ENCODE results near the gene GLP1R.

Gene GLP1R

DNA sequence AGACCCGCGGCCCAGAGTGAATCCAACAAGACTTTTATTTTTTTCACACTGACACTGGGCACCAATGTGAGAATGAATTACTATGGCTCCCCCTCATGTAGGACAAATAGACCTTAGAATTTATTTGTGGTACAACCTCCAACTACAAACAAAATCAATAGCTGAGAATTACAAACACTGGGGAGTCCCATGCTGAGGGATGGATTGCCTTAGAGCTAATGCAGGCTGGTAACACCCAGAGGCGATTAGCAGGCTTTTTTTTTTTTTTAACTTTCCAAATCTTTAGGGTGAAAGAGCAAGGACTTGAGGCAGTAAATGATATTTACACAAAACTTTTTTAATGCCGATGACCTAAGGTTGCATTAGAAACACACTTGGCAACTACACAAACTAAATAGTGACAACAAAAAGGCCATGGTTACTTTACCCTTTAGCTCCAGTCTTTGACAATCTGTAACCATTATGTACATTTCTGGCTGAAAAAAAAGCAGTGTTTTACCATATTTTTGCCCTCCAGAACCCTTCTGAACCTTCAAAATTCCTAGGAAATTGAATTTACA lies 44.6 kb downstream of the GLP1R start:
- Histone ChIP-seq H3K4me3 (ENCODE audit: low read length) (no peak overlapping the region), H3K36me3 (ENCODE audit: insufficient read depth, low read length) (no peaks in the 10 kb centered on the region), H3K27me3 (ENCODE audit: control insufficient read depth, insufficient read depth, low read length) (no peaks in the 10 kb centered on the region), H3K9ac (ENCODE audit: low read depth, low read length) (no peak overlapping the region), H3K9me3 (replicated peaks; ENCODE audit: low read length) (no peaks in the 10 kb centered on the region), H3K4me2 (ENCODE audit: low read length) (no peak overlapping the region), H3K4me1 (ENCODE audit: control insufficient read depth, insufficient read depth, low read length) (no peaks in the 10 kb centered on the region)

DNA sequence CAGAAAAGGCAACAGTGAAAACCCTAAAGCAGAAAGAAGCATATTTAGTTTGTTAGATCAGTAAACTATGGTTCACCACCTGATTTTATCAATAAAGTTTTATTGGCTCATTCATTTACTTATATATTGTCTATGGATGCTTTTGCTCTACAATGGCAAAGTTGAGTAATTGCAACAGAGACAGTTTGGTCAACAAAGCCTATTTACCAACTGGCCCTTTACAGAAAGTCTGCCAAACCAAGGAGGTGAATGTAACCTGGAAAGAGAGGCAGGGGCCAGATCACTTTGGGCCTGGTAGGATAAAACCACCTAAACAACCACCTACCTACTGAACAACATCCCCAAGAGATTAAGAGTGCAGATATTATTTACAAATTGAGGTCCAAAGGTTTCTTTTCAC lies 47.0 kb downstream of the GLP1R start:
- Histone ChIP-seq H3K9me3 (replicated peaks; ENCODE audit: low read length) (no peaks in the 10 kb centered on the region), H3K27me3 (ENCODE audit: control insufficient read depth, insufficient read depth, low read length) (no peaks in the 10 kb centered on the region), H3K4me2 (ENCODE audit: low read length) (no peak overlapping the region), H3K4me3 (ENCODE audit: low read length) (no peak overlapping the region), H3K4me1 (ENCODE audit: control insufficient read depth, insufficient read depth, low read length) (no peaks in the 10 kb centered on the region), H3K36me3 (ENCODE audit: insufficient read depth, low read length) (no peaks in the 10 kb centered on the region), H3K9ac (ENCODE audit: low read depth, low read length) (no peak overlapping the region)

DNA sequence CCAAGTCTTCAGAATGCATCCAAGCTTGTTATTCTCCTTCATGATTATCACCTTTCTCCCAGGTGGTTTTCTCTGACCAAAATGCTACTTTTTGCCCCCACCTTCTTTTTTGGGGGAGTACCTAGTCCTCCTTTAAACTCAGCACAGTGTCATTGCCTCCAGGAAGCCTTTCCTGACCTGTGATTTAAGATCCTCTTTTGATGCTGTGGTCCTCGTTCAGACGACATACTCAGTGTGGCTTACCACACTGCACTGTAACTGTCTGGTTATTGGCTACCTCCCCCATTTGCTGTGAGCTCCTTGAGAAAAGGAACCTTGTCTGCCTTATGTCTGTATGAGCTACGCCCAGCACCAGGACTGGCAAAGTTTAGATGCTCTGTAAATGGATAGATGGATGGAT lies 51.8 kb downstream of the GLP1R start:
- Histone ChIP-seq H3K4me1 (ENCODE audit: control insufficient read depth, insufficient read depth, low read length) (peaks cover 2% of the 10 kb centered on the region), H3K36me3 (ENCODE audit: insufficient read depth, low read length) (peaks cover 4% of the 10 kb centered on the region), H3K9ac (ENCODE audit: low read depth, low read length) (no peak overlapping the region), H3K9me3 (replicated peaks; ENCODE audit: low read length) (no peaks in the 10 kb centered on the region), H3K4me3 (ENCODE audit: low read length) (no peak overlapping the region), H3K4me2 (ENCODE audit: low read length) (no peak overlapping the region), H3K27me3 (ENCODE audit: control insufficient read depth, insufficient read depth, low read length) (no peaks in the 10 kb centered on the region)

DNA sequence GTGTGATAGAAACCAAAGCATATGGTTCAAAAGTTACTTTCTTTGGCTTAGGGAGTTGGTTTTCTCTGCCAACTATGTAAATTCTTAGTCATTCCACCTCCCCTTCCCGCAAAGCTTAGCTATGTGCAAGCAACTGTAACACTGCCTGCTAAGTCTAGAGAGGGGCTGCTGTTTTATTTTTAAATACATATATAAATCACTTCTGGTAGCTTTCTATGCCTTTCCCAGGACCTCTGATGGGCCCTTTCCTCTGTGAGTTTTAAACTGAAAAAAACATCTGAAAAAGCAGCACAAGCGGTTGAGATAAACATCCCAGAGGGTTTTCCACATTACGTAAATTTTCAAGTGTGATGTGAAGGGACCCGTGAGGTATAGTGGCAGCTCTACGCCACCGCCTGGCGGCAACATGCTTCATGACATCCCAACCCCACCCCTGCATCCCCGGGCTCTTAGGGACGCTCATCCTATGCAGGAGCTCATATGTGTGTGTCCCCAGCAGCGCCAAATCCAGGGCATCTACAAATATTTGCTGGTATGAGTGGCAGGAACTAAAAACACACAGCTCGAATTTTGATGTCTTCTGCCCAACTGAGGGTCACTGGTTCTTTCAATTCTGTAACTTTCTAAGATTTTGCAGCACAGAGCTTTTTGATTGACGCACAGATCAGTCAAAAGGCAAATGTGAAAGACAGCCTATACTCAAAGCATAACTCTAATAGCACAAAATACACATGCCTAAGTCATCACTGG lies 53.7 kb downstream of the GLP1R start:
- Histone ChIP-seq H3K4me3 (ENCODE audit: low read length) (no peak overlapping the region), H3K27me3 (ENCODE audit: control insufficient read depth, insufficient read depth, low read length) (no peaks in the 10 kb centered on the region), H3K9me3 (replicated peaks; ENCODE audit: low read length) (no peaks in the 10 kb centered on the region), H3K4me2 (ENCODE audit: low read length) (no peak overlapping the region), H3K4me1 (ENCODE audit: control insufficient read depth, insufficient read depth, low read length) (peaks cover 2% of the 10 kb centered on the region), H3K9ac (ENCODE audit: low read depth, low read length) (no peak overlapping the region), H3K36me3 (ENCODE audit: insufficient read depth, low read length) (peaks cover 4% of the 10 kb centered on the region)

DNA sequence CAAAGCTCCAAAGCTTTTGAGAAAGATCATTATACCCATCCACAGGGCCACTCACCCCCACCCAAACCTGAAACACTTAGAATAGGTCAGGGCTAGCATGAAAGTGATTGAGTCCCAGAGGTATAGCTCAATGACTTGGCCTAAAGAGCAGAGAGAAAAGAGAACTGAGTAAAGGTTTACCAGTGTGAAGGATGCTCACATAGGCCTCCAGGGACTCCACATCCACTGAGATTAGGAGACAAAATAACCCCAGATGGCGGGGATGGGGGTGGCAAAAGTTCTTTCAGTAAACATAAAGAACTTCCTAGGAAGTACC lies 54.2 kb downstream of the GLP1R start:
- Histone ChIP-seq H3K4me1 (ENCODE audit: control insufficient read depth, insufficient read depth, low read length) (peaks cover 2% of the 10 kb centered on the region), H3K36me3 (ENCODE audit: insufficient read depth, low read length) (peaks cover 4% of the 10 kb centered on the region), H3K4me3 (ENCODE audit: low read length) (no peak overlapping the region), H3K9me3 (replicated peaks; ENCODE audit: low read length) (no peaks in the 10 kb centered on the region), H3K9ac (ENCODE audit: low read depth, low read length) (no peak overlapping the region), H3K27me3 (ENCODE audit: control insufficient read depth, insufficient read depth, low read length) (no peaks in the 10 kb centered on the region), H3K4me2 (ENCODE audit: low read length) (no peak overlapping the region)

DNA sequence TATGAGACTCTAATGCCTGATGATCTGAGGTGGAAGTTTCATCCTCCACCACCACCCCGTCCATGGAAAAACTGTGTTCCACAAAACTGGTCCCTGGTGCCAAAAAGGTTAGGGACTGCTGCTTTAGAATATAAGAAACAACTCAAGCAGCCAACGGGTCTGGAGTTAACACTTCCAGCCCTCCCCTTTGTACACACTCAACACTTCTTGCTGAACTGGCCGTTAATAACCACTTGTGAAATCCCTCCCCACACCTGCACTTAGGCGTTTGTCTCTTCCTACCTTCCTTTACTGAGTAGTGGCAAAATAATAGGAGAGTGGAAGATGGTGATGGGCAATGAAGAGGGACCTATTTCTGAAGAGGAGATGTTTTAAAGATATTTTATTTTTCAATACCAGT lies 55.9 kb downstream of the GLP1R start:
- Histone ChIP-seq H3K36me3 (ENCODE audit: insufficient read depth, low read length) (peaks cover 4% of the 10 kb centered on the region), H3K9ac (ENCODE audit: low read depth, low read length) (no peak overlapping the region), H3K4me2 (ENCODE audit: low read length) (no peak overlapping the region), H3K4me1 (ENCODE audit: control insufficient read depth, insufficient read depth, low read length) (peaks cover 2% of the 10 kb centered on the region), H3K9me3 (replicated peaks; ENCODE audit: low read length) (no peaks in the 10 kb centered on the region), H3K27me3 (ENCODE audit: control insufficient read depth, insufficient read depth, low read length) (no peaks in the 10 kb centered on the region), H3K4me3 (ENCODE audit: low read length) (no peak overlapping the region)

DNA sequence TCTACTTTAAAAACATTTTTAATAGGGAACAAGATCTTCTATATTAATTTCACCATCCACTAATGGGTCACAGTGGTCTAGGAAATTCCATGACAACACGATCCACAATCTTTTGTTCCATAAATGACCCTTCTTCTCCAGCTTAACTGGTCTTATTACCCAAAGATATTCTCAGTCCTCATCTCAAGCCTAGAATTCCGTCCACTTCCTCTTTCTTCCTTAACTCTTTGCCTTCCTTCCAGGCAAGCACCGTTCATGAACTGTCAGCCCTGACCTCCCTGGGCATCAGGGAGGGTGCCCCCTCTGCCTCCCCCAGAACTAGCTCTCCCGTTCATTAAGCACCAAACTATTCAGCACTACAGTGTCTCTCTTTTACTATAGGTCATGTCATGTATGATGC lies 58.5 kb downstream of the GLP1R start:
- Histone ChIP-seq H3K9ac (ENCODE audit: low read depth, low read length) (no peak overlapping the region), H3K4me3 (ENCODE audit: low read length) (no peak overlapping the region), H3K4me1 (ENCODE audit: control insufficient read depth, insufficient read depth, low read length) (peaks cover 2% of the 10 kb centered on the region), H3K27me3 (ENCODE audit: control insufficient read depth, insufficient read depth, low read length) (no peaks in the 10 kb centered on the region), H3K9me3 (replicated peaks; ENCODE audit: low read length) (no peaks in the 10 kb centered on the region), H3K36me3 (ENCODE audit: insufficient read depth, low read length) (peaks cover 4% of the 10 kb centered on the region), H3K4me2 (ENCODE audit: low read length) (no peak overlapping the region)

DNA sequence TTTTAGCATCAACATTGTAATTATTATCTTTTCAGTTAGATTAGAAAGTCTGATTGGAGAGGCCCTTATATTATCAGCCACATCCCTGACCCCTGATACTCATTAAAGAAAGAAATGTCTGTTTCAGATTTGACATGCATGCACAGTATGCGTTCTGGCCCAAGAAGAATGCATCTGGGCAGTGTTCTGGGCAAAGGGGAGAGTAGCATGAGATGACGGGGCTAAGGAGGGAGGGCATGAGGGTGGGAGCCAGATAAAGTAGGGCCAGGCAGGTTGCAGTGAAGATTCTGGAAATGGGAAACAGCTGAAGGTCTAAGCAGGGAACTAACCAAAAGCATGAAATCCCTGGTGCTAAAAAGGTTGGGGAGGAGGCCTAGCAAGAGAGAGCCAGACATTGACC lies 59.1 kb downstream of the GLP1R start:
- Histone ChIP-seq H3K9ac (ENCODE audit: low read depth, low read length) (no peak overlapping the region), H3K9me3 (replicated peaks; ENCODE audit: low read length) (no peaks in the 10 kb centered on the region), H3K27me3 (ENCODE audit: control insufficient read depth, insufficient read depth, low read length) (no peaks in the 10 kb centered on the region), H3K4me3 (ENCODE audit: low read length) (no peak overlapping the region), H3K4me1 (ENCODE audit: control insufficient read depth, insufficient read depth, low read length) (no peaks in the 10 kb centered on the region), H3K4me2 (ENCODE audit: low read length) (no peak overlapping the region), H3K36me3 (ENCODE audit: insufficient read depth, low read length) (peaks cover 4% of the 10 kb centered on the region)

DNA sequence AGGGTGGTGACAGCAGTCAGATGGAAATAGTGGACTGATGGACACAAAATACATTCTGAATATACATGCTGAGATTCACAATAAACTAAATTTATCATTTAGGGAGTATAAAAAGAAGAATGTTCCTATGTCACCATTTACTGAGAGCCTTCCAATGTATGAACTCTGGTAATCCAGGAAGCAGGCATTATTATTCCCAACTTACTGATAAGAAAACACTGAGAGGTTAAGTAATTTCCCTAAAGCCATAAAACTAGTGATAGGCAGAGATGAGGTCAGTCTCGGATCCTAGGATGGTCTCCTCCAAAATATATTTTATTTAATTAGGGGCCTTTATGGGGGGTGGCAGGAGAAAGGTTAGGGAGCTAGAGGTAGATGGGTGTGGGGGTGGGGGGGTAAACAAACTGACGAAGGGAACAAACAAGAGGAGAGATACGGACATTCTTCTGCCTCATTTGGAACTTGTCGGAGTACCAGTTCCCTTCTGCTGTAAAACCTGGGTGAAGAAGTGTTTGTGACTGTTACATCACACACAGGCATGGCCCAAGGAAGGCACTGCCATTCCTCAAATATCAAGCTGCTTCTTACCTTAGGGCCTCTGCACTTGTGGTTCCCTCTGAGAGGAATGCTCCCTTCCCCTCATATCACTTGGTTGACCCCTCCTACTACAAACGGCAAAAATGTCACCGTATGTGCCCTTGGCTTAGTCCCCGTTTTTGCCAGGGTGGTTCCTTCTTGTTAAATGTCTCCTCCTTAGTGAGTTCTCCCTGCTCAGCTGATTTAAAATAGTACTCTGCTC lies 59.7 kb downstream of the GLP1R start:
- Histone ChIP-seq H3K4me1 (ENCODE audit: control insufficient read depth, insufficient read depth, low read length) (no peaks in the 10 kb centered on the region), H3K4me3 (ENCODE audit: low read length) (no peak overlapping the region), H3K4me2 (ENCODE audit: low read length) (no peak overlapping the region), H3K27me3 (ENCODE audit: control insufficient read depth, insufficient read depth, low read length) (no peaks in the 10 kb centered on the region), H3K9me3 (replicated peaks; ENCODE audit: low read length) (no peaks in the 10 kb centered on the region), H3K9ac (ENCODE audit: low read depth, low read length) (no peak overlapping the region), H3K36me3 (ENCODE audit: insufficient read depth, low read length) (peaks cover 4% of the 10 kb centered on the region)

DNA sequence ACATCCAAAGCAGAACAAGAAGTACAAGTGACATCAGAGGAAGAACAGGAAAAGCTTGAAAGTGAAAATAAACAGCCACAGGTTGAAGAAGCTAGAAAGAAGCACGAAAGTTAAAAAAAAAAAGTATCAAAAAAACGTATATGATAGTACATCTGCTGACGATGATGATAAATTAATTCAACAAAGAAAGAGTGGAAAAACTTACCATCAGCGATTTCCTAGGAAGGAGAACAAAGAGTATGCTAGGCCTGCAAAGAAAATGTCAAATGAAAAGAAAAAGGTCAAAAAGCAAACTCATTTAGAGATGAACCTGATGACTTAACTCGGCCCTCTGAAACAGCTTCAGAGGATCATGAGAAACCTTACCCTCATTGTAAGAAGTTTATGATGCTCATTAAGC lies 62.7 kb downstream of the GLP1R start:
- H3K4me2 ChIP-seq (ENCODE audit: low read length): no peak overlapping the region
- no peaks in the 10 kb centered on the region for H3K36me3 ChIP-seq (ENCODE audit: insufficient read depth, low read length)
- H3K9me3 ChIP-seq (replicated peaks; ENCODE audit: low read length): no peaks in the 10 kb centered on the region
- H3K9ac ChIP-seq (ENCODE audit: low read depth, low read length): no peak overlapping the region
- no peaks in the 10 kb centered on the region for H3K27me3 ChIP-seq (ENCODE audit: control insufficient read depth, insufficient read depth, low read length)
- no peak overlapping the region for H3K4me3 ChIP-seq (ENCODE audit: low read length)
- peaks cover 6% of the 10 kb centered on the region for H3K4me1 ChIP-seq (ENCODE audit: control insufficient read depth, insufficient read depth, low read length)

DNA sequence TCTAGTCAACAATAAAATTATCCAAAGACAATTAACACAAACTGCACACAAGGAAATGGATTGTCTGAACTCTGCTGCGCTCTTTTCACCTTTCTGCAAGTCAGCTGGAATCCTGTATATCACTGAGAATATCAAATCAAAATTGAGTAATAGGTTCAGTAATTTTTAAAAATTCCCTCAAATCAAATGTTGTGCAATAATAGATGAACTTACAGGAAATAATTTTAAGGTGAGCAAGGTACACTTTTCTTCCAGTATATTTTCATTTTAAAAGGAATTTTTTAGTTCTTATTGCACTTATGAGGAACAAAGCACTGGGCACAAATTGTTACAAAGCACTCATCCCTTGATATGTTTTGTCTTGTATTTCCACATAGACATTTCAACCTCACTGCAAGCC lies 65.2 kb downstream of the GLP1R start:
- peaks cover 6% of the 10 kb centered on the region for H3K4me1 ChIP-seq (ENCODE audit: control insufficient read depth, insufficient read depth, low read length)
- peak overlapping the region; percentile 90 for H3K4me3 ChIP-seq (ENCODE audit: low read length)
- H3K9ac ChIP-seq (ENCODE audit: low read depth, low read length): peak overlapping the region; percentile 91
- H3K27me3 ChIP-seq (ENCODE audit: control insufficient read depth, insufficient read depth, low read length): no peaks in the 10 kb centered on the region
- peak overlapping the region; percentile 85 for H3K4me2 ChIP-seq (ENCODE audit: low read length)
- H3K9me3 ChIP-seq (replicated peaks; ENCODE audit: low read length): no peaks in the 10 kb centered on the region
- no peaks in the 10 kb centered on the region for H3K36me3 ChIP-seq (ENCODE audit: insufficient read depth, low read length)

DNA sequence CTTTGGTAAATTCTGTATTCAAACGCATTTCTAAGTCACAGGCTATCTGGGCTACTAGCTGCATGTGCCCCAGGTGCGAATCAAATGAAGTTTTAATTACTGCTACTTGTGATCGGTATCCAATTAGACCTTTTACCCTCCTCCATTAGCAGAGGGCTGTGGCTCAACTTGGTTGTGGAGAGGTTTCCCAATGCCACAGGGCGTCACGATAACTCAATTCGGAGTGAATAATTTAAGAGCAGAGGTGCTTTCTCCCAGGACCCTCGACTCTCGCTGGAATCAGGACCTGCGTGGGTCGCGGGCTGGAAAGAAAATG lies 65.8 kb downstream of the GLP1R start:
- no peaks in the 10 kb centered on the region for H3K27me3 ChIP-seq (ENCODE audit: control insufficient read depth, insufficient read depth, low read length)

More for the DNA sequence above, 65.8 kb downstream of the GLP1R start:
- Histone ChIP-seq H3K9ac (ENCODE audit: low read depth, low read length) (peak overlapping the region; percentile 91), H3K4me2 (ENCODE audit: low read length) (peak overlapping the region; percentile 85), H3K9me3 (replicated peaks; ENCODE audit: low read length) (no peaks in the 10 kb centered on the region), H3K4me1 (ENCODE audit: control insufficient read depth, insufficient read depth, low read length) (peaks cover 6% of the 10 kb centered on the region), H3K36me3 (ENCODE audit: insufficient read depth, low read length) (no peaks in the 10 kb centered on the region), H3K4me3 (ENCODE audit: low read length) (peak overlapping the region; percentile 90)

All from skeletal muscle satellite cell (primary cell).